MM.1S (cell line): Measurements from ENCODE around the gene IL1A.

ENCODE experiments used
- EZH2phosphoT487 ChIP-seq: fragments of 300-600 bp; sonication (generic); IDR thresholded peaks from 2 replicates; pipeline ENCODE4 v1.6.1; 2018; ENCODE audit warnings: antibody characterized with exemption, low read length
- TF ChIP-seq, protein P1 (sequence below): fragments of 300-600 bp; sonication (generic); IDR thresholded peaks from 2 replicates; pipeline ENCODE4 v1.5.1; 2016; ENCODE audit warnings: antibody characterized with exemption, low read length, mixed read lengths

GRCh38 chr2:112768432-112768831, 15.9 kb downstream of the IL1A start:
- TF ChIP-seq, protein P1, sequence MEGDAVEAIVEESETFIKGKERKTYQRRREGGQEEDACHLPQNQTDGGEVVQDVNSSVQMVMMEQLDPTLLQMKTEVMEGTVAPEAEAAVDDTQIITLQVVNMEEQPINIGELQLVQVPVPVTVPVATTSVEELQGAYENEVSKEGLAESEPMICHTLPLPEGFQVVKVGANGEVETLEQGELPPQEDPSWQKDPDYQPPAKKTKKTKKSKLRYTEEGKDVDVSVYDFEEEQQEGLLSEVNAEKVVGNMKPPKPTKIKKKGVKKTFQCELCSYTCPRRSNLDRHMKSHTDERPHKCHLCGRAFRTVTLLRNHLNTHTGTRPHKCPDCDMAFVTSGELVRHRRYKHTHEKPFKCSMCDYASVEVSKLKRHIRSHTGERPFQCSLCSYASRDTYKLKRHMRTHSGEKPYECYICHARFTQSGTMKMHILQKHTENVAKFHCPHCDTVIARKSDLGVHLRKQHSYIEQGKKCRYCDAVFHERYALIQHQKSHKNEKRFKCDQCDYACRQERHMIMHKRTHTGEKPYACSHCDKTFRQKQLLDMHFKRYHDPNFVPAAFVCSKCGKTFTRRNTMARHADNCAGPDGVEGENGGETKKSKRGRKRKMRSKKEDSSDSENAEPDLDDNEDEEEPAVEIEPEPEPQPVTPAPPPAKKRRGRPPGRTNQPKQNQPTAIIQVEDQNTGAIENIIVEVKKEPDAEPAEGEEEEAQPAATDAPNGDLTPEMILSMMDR = no peak
- TF ChIP-seq EZH2phosphoT487 = no peak
